Left lobe of liver (tissue), 2 donors: ENCODE results near the gene FTO. TPM values are rescaled to one million over a fixed set of nuclear protein-coding genes. Genes with fewer than 3 reads are reported as not detected.
"Not testable (repeated sequence)": the region's sequence is repeated elsewhere in the genome, so short reads cannot be mapped to it uniquely, and the experiment has no call there.

Source experiments
- ATAC-seq: fragments of 200-7000 bp; cut with Tn5 transposase; one replicate; pipeline ENCODE4 v1.9.1; 2020; ENCODE audit warnings: mild to moderate bottlenecking, moderate library complexity
- DNase-seq: peaks from one replicate; pipeline ENCODE4 v3.0.0-alpha.2; 2020; ENCODE audit warnings: low spot score
- total RNA-seq: library from RNA; stranded (reverse); gene quantifications from one replicate; pipeline ENCODE4 v1.2.1, GENCODE V29; 2021
- donor health status: DM: no; HTN: no; CAD: no; lungs with moderate emphysema.
- donor health status: DM: no; HTN: yes; CAD: no.

FTO gene
- total RNA-seq, 1 donor from 2014 or later = 29.9 TPM

- no peak for DNase-seq
- no peak for ATAC-seq
Observed at GRCh38 chr16:53852678-53853077, 148.7 kb downstream of the FTO start.

- DNase-seq = no peak
- ATAC-seq = no peak
Observed at GRCh38 chr16:53855056-53855455, 151.1 kb downstream of the FTO start.

GRCh38 chr16:53855511-53855910 is 151.6 kb downstream of the FTO start:
- no peak for ATAC-seq
- DNase-seq = no peak

GRCh38 chr16:53859995-53860540 is 156.1 kb downstream of the FTO start:
- no peak for DNase-seq
- ATAC-seq = no peak

GRCh38 chr16:53863861-53864260 is 159.9 kb downstream of the FTO start:
- DNase-seq = no peak
- no peak for ATAC-seq

GRCh38 chr16:53864819-53865493 is 161.0 kb downstream of the FTO start:
- DNase-seq (no peak), ATAC-seq (no peak)

- ATAC-seq (peak; percentile 51), DNase-seq (no peak)
Observed at GRCh38 chr16:53865494-53865863, 161.5 kb downstream of the FTO start.

- ATAC-seq = no peak
- no peak for DNase-seq
Observed at GRCh38 chr16:53866520-53866919, 162.6 kb downstream of the FTO start.

- ATAC-seq (no peak), DNase-seq (no peak)
Observed at GRCh38 chr16:53870831-53871230, 166.9 kb downstream of the FTO start.

- ATAC-seq = no peak
Observed at GRCh38 chr16:53872248-53873221, 168.6 kb downstream of the FTO start.

GRCh38 chr16:53876811-53877210 is 172.9 kb downstream of the FTO start:
- no peak for ATAC-seq
- no peak for DNase-seq

More at GRCh38 chr16:53872248-53873221, 168.6 kb downstream of the FTO start:
- no peak for DNase-seq

- ATAC-seq (no peak), DNase-seq (no peak)
Observed at GRCh38 chr16:53878216-53878615, 174.3 kb downstream of the FTO start.

GRCh38 chr16:53881371-53881770 is 177.4 kb downstream of the FTO start:
- DNase-seq = no peak
- ATAC-seq = no peak

- DNase-seq = no peak
- no peak for ATAC-seq
Observed at GRCh38 chr16:53882310-53882709, 178.4 kb downstream of the FTO start.

- ATAC-seq = no peak
- no peak for DNase-seq
Observed at GRCh38 chr16:53884748-53885147, 180.8 kb downstream of the FTO start.

GRCh38 chr16:53886482-53887378 is 182.8 kb downstream of the FTO start:
- no peak for ATAC-seq

GRCh38 chr16:53888222-53888621 is 184.3 kb downstream of the FTO start:
- DNase-seq (no peak), ATAC-seq (no peak)

More at GRCh38 chr16:53886482-53887378, 182.8 kb downstream of the FTO start:
- no peak for DNase-seq

- not testable (repeated sequence) for DNase-seq, ATAC-seq
Observed at GRCh38 chr16:53890877-53891276, 186.9 kb downstream of the FTO start.

GRCh38 chr16:53891409-53892139 is 187.6 kb downstream of the FTO start:
- ATAC-seq = no peak

GRCh38 chr16:53892155-53892554 is 188.2 kb downstream of the FTO start:
- ATAC-seq (peak; percentile 92), DNase-seq (no peak)

More at GRCh38 chr16:53891409-53892139, 187.6 kb downstream of the FTO start:
- DNase-seq = no peak
